HG03442 (cell line): ENCODE data around the gene AZU1.
"Not testable (repeated sequence)": the region's sequence is repeated elsewhere in the genome, so short reads cannot be mapped to it uniquely, and the experiment has no call there.

ENCODE experiments used
- ATAC-seq: cut with Tn5 transposase; IDR thresholded peaks from one replicate; pipeline ENCODE4 v1.9.1; 2021; ENCODE audit warnings: mild to moderate bottlenecking, moderate library complexity; ENCODE audit not compliant: unreplicated experiment

The AZU1 gene

DNA sequence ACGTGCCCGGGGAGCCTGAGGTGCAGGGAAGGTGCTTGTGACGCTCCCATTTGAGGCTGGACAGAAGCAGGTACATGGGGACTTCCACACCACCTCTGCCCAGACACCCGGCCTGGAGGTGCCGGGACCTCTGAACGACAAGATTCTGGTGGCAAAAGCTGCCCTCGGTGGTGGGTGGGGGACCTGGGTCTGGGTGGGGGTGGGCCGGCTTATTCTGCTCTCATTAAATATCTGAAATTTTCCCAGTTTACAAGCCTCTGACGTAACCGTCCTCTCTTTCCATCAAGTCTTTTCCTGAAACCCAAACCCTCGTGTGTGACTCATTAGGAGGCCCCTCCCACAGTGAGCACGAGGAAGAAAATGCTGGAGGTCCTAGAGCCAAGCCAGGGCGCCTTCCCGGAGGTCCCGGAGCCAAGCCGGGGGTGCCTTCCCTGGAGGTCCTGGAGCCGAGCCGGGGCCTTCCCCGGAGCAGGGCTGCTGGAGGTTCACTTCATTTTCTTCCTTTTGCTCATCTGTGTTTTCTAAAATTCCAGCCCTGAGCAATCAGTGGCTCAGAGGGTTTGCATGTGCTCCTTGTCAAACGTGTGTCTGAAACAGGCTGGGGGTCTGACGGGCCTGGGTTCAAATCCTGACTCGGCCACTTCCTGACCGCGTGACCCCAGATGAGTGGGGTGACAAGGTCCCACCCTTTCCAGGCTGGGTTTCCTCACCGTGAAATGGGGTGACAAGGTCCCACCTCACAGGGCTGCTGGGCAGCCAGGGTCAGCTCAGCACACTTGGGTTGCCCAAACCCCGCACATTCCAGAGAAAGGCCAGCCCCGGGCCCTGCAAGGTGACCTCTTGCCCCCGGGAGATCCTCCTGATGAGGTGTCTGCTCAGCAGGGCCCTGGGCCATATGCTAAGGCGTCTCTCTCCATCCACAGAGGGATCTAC is 41.9 kb downstream of the AZU1 start:
- ATAC-seq = no peak

DNA sequence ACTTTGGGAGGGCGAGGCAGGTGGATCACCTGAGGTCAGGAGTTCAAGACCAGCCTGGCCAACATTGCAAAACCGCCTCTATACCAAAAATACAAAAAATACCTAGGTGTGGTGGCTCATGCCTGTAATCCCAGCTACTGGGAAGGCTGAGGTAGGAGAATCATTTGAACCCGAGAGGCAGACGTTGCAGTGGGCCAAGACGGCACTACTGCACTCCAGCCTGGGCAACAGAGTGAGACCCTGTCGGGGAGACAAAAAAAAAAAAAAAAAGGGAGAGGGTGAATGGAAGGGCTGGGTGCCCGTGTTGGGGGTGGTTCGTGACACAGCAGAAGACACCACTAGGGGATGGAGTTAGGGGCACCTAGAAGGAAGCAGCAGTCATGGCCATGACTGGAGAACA is 42.7 kb downstream of the AZU1 start:
- no peak for ATAC-seq

GRCh38 chr19:870963-871401 is 43.3 kb downstream of the AZU1 start:
- ATAC-seq = no peak

GRCh38 chr19:871446-872265 is 44.0 kb downstream of the AZU1 start:
- ATAC-seq = no peak

DNA sequence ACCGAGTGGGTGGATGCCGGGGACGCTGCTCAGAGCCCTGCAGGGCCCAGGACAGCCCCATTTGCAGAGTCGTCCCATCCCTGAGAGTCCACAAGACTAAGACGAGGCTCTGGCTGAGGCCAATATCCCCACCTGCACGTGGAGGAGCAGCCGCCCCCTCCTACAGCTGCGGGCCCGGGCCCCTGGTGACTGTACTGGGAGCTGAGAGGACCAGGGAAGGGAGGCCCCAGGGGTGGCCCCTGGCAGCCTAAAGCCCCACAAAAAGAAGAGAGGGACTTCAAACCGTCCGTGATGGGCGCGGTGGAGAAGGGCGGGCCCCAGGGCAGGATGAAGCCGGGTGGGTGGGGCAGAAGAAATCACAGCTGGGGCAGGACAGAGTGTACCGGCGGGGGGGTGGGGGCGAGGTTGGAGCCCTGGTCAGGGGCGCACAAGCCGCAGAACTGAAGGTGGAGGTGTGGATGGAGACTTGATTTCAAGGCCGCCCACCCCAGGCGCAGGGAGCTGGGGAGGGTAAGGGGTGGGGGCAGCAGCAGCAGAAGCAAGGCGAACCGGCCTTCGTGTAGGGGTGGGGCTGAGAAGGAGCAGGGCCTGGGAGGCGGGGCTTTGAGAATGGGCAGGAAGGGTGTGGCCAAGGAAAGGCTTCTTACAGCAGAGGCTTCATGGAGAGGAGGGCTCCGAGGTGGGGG is 44.8 kb downstream of the AZU1 start:
- ATAC-seq = no peak

DNA sequence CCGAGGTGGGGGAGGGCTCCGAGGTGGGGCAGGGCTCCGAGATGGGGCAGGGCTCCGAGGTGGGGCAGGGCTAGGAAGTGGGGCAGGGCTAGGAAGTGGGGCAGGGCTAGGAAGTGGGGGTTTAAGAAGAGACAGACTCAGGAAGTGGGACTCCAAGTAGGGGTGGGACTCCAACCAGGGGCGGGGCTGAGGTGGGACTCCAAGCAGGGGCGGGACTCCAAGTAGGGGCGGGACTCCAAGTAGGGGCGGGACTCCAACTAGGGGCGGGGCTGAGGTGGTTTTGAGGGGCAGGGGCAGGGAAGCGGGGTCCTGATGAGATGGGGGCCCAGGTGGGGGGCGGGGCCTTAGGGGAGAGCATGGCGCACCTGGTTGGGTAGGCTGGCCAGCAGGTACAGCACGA is 45.4 kb downstream of the AZU1 start:
- ATAC-seq = no peak

DNA sequence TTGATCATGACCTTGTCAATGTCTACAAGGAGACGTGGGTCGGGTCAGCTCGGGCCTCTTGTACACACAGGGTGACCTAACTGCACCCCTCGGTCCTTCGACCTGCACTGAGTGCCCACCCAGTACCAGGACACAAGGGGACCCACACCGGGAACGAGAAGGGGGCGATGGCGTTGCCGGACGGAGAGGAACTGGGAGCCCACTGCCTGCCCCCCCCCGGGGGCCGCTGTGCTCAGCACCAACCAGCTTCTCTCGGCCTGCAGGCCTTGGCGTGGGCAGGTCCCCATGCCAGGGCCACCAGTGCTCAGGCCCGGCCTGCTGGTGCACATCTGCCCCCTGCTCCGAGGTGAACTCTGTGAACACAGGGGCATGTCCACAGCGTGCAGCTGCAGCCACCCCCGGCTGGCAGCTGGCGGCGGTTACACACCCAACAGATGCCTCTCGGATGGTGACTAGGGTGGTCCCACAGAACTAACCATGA is 46.0 kb downstream of the AZU1 start:
- no peak for ATAC-seq

- no peak for ATAC-seq
These were observed 47.7 kb downstream of the AZU1 start for GRCh38 chr19:875265-875879.

DNA sequence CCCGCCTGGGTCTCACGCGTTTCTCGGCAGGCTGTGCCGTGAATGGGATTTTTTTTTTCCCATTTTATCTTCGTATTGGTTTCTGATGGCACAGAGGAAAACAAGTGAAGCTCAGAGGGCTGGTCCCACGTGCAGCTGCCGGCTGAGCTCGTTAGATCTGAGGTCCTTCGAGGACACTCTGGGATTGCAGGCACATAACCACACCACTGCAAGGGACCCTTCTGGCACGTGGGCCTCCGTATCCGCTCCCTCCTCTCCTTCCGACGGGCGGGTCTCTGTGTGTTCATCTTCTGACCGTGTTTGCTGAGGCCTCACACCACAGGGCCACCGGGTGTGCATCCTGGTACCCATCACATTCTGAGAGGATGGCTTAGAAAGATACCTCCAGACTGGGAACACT is 48.5 kb downstream of the AZU1 start:
- no peak for ATAC-seq

DNA sequence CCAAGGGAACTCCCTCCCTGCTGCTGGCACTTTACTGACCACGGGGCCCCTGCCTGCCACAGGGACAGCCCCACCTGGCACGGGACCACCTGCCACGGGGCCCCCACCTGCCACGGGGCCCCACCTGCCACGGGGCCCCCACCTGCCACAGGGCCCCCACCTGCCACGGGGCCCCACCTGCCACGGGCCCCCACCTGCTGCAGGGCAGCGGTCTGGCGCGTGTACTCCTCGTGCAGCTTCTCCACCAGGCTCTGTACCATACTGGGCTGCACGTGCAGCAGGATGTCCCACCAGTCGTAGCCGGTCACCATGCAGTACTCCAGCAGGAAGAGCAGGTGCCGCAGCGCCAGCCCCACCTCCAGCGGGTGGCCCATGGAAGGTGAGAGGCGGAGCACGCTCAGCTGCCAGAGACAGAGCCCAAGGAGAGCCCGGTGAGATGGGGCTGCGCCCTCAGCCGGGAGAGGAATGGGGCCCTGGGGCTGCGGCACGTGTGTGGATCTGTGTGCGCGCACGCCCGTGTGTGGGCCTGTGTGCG is 49.2 kb downstream of the AZU1 start:
- ATAC-seq = no peak

DNA sequence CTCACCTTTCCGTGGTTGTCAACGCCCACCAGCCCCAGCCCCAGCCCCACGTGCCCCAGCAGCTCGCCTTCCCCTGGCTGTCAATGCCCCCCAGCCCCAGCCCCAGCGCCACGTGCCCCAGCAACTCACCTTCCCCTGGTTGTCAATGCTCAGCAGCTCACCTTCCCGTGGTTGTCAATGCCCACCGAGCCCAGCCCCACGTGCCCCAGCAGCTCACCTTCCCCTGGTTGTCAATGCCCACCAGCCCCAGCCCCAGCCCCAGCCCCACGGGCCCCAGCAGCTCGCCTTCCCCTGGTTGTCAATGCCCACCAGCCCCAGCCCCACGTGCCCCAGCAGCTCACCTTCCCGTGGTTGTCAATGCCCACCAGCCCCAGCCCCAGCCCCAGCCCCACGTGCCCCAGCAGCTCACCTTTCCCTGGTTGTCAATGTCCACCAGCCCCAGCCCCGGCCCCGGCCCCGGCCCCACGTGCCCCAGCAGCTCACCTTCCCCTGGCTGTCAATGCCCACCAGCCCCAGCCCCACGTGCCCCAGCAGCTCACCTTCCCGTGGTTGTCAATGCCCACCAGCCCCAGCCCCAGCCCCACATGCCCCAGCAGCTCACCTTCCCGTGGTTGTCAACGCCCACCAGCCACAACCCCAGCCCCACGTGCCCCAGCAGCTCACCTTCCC is 50.5 kb downstream of the AZU1 start:
- not testable (repeated sequence) for ATAC-seq

GRCh38 chr19:878751-879561 is 51.3 kb downstream of the AZU1 start:
- ATAC-seq = not testable (repeated sequence)

GRCh38 chr19:879711-880438 is 52.2 kb downstream of the AZU1 start:
- no peak for ATAC-seq
